ENCODE data around the gene PNLIP.

PNLIP gene

GRCh38 chr10:116545756-116546155 is at the start of gene PNLIP:
PNLIP (plus strand) TSS chr10:116545931; CDS start chr10:116546093, 162 bp downstream.
- no peak for DNase-seq (ENCODE audit: low read depth in 1 of 2, low spot score in 1 of 2)

DNA sequence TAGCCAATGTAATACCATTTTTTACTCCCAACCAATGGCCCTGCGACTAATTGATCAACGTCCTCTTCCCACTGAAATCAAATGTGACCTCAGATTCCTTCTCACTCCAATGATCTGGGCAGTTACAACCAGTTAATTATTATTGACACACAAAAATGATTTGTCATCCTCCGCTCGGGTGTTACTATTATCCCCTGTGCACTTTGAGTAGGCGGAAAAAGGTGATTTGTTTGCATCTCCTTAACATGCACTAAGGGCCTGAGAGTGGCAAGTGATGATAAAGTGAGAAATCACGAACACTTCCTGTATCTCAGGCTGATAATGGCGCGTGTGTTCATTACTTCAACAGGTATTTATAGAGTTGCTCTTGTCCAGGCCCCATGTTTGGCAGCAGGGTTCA is 40.9 kb upstream of the PNLIP start:
- no peak for DNase-seq (ENCODE audit: low read depth in 1 of 2, low spot score in 1 of 2)

GRCh38 chr10:116510565-116510964 is 35.2 kb upstream of the PNLIP start:
- DNase-seq (ENCODE audit: low read depth in 1 of 2, low spot score in 1 of 2): no peak

- DNase-seq (ENCODE audit: low read depth in 1 of 2, low spot score in 1 of 2): no peak
These were observed 34.4 kb upstream of the PNLIP start for GRCh38 chr10:116511365-116511764.

GRCh38 chr10:116521424-116522290 is 24.1 kb upstream of the PNLIP start:
- no peak for DNase-seq (ENCODE audit: low read depth in 1 of 2, low spot score in 1 of 2)

GRCh38 chr10:116522803-116523381 is 22.8 kb upstream of the PNLIP start:
- no peak for DNase-seq (ENCODE audit: low read depth in 1 of 2, low spot score in 1 of 2)

- DNase-seq (ENCODE audit: low read depth in 1 of 2, low spot score in 1 of 2): no peak
These were observed 21.0 kb upstream of the PNLIP start for GRCh38 chr10:116524736-116525135.

GRCh38 chr10:116526219-116526618 is 19.5 kb upstream of the PNLIP start:
- no peak for DNase-seq (ENCODE audit: low read depth in 1 of 2, low spot score in 1 of 2)

GRCh38 chr10:116536810-116537209 is 8.9 kb upstream of the PNLIP start:
- no peak for DNase-seq (ENCODE audit: low read depth in 1 of 2, low spot score in 1 of 2)

DNA sequence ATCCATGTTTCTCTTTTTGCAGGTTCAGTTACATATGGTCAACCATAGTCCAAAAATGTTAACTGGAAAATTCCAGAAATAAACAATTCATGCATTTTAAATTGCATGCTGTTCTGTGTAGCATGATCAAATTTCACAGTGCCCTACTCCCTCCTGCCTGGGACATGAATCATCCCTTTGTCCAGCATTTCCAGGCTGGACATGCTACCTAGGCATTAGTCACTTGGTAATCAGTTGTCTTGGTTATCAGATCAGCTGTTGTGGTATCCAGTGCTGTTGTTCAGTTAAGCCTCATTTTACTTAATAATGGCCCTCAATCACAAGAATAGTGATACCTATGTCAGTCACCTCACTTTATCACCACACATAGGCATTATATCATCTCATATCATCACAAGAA is 7.3 kb upstream of the PNLIP start:
- no peak for DNase-seq (ENCODE audit: low read depth in 1 of 2, low spot score in 1 of 2)

- DNase-seq (ENCODE audit: low read depth in 1 of 2, low spot score in 1 of 2): no peak
These were observed 6.7 kb upstream of the PNLIP start for GRCh38 chr10:116538992-116539391.

- no peak for DNase-seq (ENCODE audit: low read depth in 1 of 2, low spot score in 1 of 2)
These were observed 4.9 kb upstream of the PNLIP start for GRCh38 chr10:116540814-116541213.

DNA sequence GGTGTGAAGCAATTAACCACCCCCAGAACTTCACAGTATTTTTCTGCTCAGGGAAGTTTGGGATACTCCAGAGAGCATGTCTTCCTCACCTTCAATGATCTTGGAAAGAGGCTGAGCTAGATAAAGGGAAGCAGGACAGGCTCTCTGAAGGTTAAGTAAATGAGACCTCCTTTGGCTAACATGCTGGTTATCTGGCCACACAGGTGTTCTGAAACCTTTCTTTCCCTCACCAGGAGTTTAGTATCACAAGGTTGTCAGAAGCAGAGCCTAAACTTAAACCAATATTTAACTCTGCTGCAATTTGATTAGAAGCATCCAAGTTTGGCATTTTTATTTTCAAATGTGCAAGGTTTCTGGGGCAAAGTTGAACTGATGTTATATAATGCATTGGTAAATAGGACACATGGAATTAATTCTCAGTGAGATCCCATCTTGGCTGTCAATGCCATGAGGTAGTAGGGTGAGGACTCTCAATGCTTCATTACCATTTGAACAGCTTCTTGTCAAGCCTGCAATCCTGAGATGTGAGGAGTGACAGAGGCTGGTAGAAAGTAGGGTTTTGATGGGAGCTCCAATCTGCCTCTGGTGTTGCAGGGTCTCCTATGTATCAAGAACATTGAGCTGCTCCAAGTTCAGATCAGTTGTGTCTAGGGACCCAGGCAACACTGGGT is 3.6 kb upstream of the PNLIP start:
- no peak for DNase-seq (ENCODE audit: low read depth in 1 of 2, low spot score in 1 of 2)

- no peak for DNase-seq (ENCODE audit: low read depth in 1 of 2, low spot score in 1 of 2)
These were observed 609 bp upstream of the PNLIP start for GRCh38 chr10:116545122-116545521.

DNA sequence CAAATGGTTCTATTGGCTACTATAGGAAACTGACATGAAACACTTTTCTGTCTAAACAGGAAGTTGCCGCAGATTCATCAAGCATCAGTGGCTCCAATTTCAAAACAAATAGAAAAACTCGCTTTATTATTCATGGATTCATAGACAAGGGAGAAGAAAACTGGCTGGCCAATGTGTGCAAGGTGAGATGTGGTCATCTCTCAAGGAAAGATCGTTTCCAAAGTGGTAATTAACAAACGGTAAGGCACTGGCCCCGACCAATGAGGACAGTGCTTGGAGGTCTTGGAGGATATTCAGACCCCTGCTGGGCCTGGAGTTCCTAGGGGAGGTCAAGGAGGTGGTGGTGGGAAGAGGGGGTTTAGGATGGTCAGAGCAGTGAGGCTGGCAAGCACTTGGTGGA is 2.6 kb downstream of the PNLIP start:
- DNase-seq (ENCODE audit: low read depth in 1 of 2, low spot score in 1 of 2): no peak

GRCh38 chr10:116553378-116553980 is 7.7 kb downstream of the PNLIP start:
- DNase-seq (ENCODE audit: low read depth in 1 of 2, low spot score in 1 of 2): no peak

DNA sequence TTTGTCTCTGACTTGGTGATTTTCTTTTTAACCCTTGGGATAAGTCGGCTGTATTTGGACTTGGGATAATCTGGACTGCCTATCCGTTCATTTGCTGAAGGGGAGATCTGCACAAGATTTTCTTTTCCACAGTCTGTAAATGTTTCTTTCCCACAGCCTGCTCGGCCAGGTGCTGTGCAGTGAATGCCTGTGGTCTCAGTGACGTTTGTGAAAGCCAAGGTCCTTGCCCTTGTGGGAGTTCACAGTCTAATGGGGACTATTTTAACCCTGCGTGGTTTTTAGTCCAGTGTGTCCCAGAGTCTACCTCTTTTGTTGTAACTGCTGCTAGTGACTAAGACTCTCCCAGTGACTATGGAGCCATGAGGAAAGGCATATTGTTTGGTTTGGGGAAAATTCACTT is 8.9 kb downstream of the PNLIP start:
- no peak for DNase-seq (ENCODE audit: low read depth in 1 of 2, low spot score in 1 of 2)

DNA sequence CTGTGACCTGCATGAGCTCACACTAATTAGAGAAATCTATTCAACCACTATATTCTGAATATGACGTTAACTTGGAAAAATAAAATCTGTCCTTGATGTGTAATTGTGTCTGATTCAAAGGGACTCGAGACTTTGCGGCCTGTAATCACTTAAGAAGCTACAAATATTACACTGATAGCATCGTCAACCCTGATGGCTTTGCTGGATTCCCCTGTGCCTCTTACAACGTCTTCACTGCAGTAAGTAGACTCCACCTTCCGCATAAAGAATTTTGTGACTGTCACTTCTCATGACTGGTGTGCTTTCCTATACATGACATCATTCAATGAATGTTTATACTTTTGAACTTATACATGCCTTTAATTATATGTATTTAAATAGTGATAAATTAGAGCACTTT is 10.1 kb downstream of the PNLIP start:
- DNase-seq (ENCODE audit: low read depth in 1 of 2, low spot score in 1 of 2): no peak

GRCh38 chr10:116557305-116557880 is 11.7 kb downstream of the PNLIP start:
- DNase-seq (ENCODE audit: low read depth in 1 of 2, low spot score in 1 of 2): no peak

GRCh38 chr10:116565534-116565933 is 19.8 kb downstream of the PNLIP start:
- DNase-seq (ENCODE audit: low read depth in 1 of 2, low spot score in 1 of 2): no peak

DNA sequence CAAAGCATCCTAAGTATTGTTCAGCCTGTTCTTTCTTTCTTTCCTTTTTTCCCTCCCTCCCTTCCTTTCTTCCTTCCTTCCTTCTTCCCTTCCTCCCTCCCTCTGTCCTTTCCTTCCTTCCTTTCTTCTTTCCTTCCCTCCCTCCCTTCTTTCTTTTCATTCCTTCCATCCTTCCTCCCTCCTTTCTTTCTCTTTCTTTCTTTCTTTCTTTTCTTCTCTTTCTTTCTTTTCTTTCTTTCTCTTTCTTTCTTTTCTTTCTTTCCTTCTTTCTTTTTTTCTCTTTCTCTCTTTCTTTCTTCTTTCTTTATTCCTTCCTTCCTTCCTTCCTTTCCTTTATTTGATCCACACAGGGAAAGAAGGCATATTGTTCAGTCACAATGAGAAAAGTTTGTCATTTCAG is 21.2 kb downstream of the PNLIP start:
- no peak for DNase-seq (ENCODE audit: low read depth in 1 of 2, low spot score in 1 of 2)

Data from stimulated activated CD4-positive, alpha-beta T cell treated with anti-CD3 and anti-CD28 coated beads, Interleukin-15, amount 100 ng/mL, for 1 hour (primary cell).